Progenitor cell of endocrine pancreas (in vitro differentiated cells): Measurements from ENCODE around the gene ANKRD45. TPM values are rescaled to one million over a fixed set of nuclear protein-coding genes. Genes with fewer than 3 reads are reported as not detected.
"Not testable (repeated sequence)": the region's sequence is repeated elsewhere in the genome, so short reads cannot be mapped to it uniquely, and the experiment has no call there.

ENCODE experiments used
- DNase-seq: peaks from one replicate; pipeline ENCODE4 v3.0.0; 2021; ENCODE audit warnings: low spot score; ENCODE audit not compliant: unreplicated experiment
- H3K27ac Mint-ChIP-seq: 2 replicates; pipeline ENCODE4 v1.8.0; 2021; ENCODE audit warnings: mild to moderate bottlenecking, moderate library complexity, mixed read lengths
- H3K27me3 Mint-ChIP-seq: 2 replicates; pipeline ENCODE4 v1.8.0; 2021; ENCODE audit warnings: mixed read lengths
- H3K36me3 Mint-ChIP-seq: 2 replicates; pipeline ENCODE4 v1.8.0; 2022; ENCODE audit warnings: mixed read lengths; ENCODE audit not compliant: insufficient read depth
- H3K4me1 Mint-ChIP-seq: 2 replicates; pipeline ENCODE4 v1.8.0; 2021; ENCODE audit warnings: low read depth, mixed read lengths
- H3K4me3 Mint-ChIP-seq: 2 replicates; pipeline ENCODE4 v1.8.0; 2021; ENCODE audit warnings: low read depth, mild to moderate bottlenecking, moderate library complexity, mixed read lengths
- H3K9me3 Mint-ChIP-seq: 2 replicates; pipeline ENCODE4 v1.8.0; 2021; ENCODE audit warnings: low read depth, mixed read lengths
- CTCF ChIP-seq: fragments of 200-600 bp; sonication (generic); IDR thresholded peaks from one replicate; pipeline ENCODE4 v1.5.0; 2021; ENCODE audit warnings: antibody characterized with exemption, mild to moderate bottlenecking; ENCODE audit not compliant: unreplicated experiment
- total RNA-seq: library from RNA; stranded (reverse); gene quantifications from 2 replicates; pipeline ENCODE4 v1.2.1, GENCODE V29; 2021

ANKRD45 gene
- total RNA-seq, 1 donor from 2014 or later: 1.2 TPM

GRCh38 chr1:173573596-173573995 lies 96.1 kb downstream of the ANKRD45 start:
- no peaks in the 10 kb centered on the region for H3K36me3 Mint-ChIP-seq
- TF ChIP-seq CTCF: no peak

GRCh38 chr1:173572201-173572873 lies 97.3 kb downstream of the ANKRD45 start:
- H3K4me1 Mint-ChIP-seq: no peaks in the 10 kb centered on the region
- H3K4me3 Mint-ChIP-seq: no peak overlapping the region
- DNase-seq: no peak
- H3K27ac Mint-ChIP-seq: no peak overlapping the region
- TF ChIP-seq CTCF: no peak
- no peaks in the 10 kb centered on the region for H3K36me3 Mint-ChIP-seq
- peaks cover 7% of the 10 kb centered on the region for H3K9me3 Mint-ChIP-seq
- H3K27me3 Mint-ChIP-seq: no peaks in the 10 kb centered on the region

More at GRCh38 chr1:173573596-173573995, 96.1 kb downstream of the ANKRD45 start:
- H3K27me3 Mint-ChIP-seq: no peaks in the 10 kb centered on the region
- H3K4me1 Mint-ChIP-seq: no peaks in the 10 kb centered on the region
- H3K27ac Mint-ChIP-seq: no peak overlapping the region
- H3K9me3 Mint-ChIP-seq: no peaks in the 10 kb centered on the region
- DNase-seq: no peak
- H3K4me3 Mint-ChIP-seq: no peak overlapping the region

GRCh38 chr1:173570370-173571007 lies 99.2 kb downstream of the ANKRD45 start:
- peaks cover 18% of the 10 kb centered on the region for H3K9me3 Mint-ChIP-seq
- no peak for TF ChIP-seq CTCF
- no peaks in the 10 kb centered on the region for H3K4me1 Mint-ChIP-seq
- H3K4me3 Mint-ChIP-seq: no peak overlapping the region
- no peak for DNase-seq
- no peaks in the 10 kb centered on the region for H3K27me3 Mint-ChIP-seq
- H3K36me3 Mint-ChIP-seq: no peaks in the 10 kb centered on the region
- H3K27ac Mint-ChIP-seq: no peak overlapping the region

- no peaks in the 10 kb centered on the region for H3K36me3 Mint-ChIP-seq
These were observed 101.2 kb downstream of the ANKRD45 start for GRCh38 chr1:173568483-173568882.

GRCh38 chr1:173563846-173564245 lies 105.8 kb downstream of the ANKRD45 start:
- H3K9me3 Mint-ChIP-seq: peaks cover 28% of the 10 kb centered on the region
- not testable (repeated sequence) for DNase-seq, H3K27me3 Mint-ChIP-seq

More at GRCh38 chr1:173568483-173568882, 101.2 kb downstream of the ANKRD45 start:
- no peak for TF ChIP-seq CTCF
- Mint-ChIP-seq H3K9me3 (peaks cover 28% of the 10 kb centered on the region), H3K27me3 (no peaks in the 10 kb centered on the region), H3K27ac (no peak overlapping the region), H3K4me3 (no peak overlapping the region), H3K4me1 (no peaks in the 10 kb centered on the region)
- no peak for DNase-seq

GRCh38 chr1:173562813-173563212 lies 106.8 kb downstream of the ANKRD45 start:
- no peak for DNase-seq
- Mint-ChIP-seq H3K27ac (no peak overlapping the region), H3K36me3 (no peaks in the 10 kb centered on the region), H3K9me3 (peaks cover 24% of the 10 kb centered on the region), H3K27me3 (no peaks in the 10 kb centered on the region), H3K4me3 (no peak overlapping the region), H3K4me1 (no peaks in the 10 kb centered on the region)
- TF ChIP-seq CTCF: peak; percentile 10

More at GRCh38 chr1:173563846-173564245, 105.8 kb downstream of the ANKRD45 start:
- H3K4me1 Mint-ChIP-seq, H3K4me3 Mint-ChIP-seq, H3K27ac Mint-ChIP-seq, H3K36me3 Mint-ChIP-seq: not testable (repeated sequence)
